ENCODE measurements around the gene TSPAN9. TPM values are rescaled to one million over a fixed set of nuclear protein-coding genes. Genes with fewer than 3 reads are reported as not detected.
A peak's percentile ranks its signal among the peaks of the same experiment; 100 is the strongest.

TSPAN9 gene
- total RNA-seq, 1 donor from 2014 or later, result 7.8 TPM

- peaks cover 18% of the 10 kb centered on the region for H3K27me3 Mint-ChIP-seq (ENCODE audit: insufficient read depth, low read depth)
Measured at GRCh38 chr12:3319723-3320492, 242.7 kb downstream of the TSPAN9 start.

DNA sequence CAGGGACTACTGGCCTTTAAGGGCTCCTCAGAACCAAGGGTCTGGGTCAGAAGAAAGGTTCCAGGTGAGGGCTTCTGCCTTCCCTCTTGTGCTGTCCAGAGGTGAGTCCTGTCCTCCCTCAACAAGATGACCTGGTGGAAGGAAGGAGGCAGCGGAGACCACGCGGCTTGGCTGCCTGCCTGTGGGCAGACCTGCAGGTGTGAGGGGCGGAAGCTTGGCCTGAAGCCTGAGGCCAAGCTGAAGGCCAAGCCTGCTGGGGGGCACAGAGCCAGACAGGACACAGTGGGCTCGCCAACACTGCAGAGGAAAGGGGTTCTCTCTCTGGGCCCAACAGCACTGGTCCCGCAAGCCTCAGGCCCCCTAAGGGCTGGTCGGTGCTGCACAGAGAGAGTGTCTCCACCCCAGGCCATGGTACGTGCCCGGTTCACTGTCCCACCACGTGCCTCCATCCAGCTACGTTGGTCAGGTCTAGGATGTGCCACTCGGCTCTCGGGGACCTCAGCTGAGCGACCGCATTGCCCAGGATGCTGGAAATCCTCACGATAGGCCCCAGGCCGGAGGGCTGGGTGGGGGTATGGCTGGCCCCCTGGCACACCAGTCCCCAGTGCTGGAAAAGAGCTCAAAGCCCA, 243.8 kb downstream of the TSPAN9 start:
- Mint-ChIP-seq H3K4me1 (peaks cover 5% of the 10 kb centered on the region), H3K4me3 (no peak overlapping the region), H3K27ac (peak overlapping the region; percentile 36), H3K27me3 (ENCODE audit: insufficient read depth, low read depth) (peaks cover 11% of the 10 kb centered on the region), H3K36me3 (no peaks in the 10 kb centered on the region), H3K9me3 (no peaks in the 10 kb centered on the region)
- no peak for DNase-seq (ENCODE audit: low spot score)
- no peaks in the 10 kb centered on the region for H3F3A ChIP-seq (ENCODE audit: low read depth)
- H3K9me3 ChIP-seq (ENCODE audit: low read depth), result no peaks in the 10 kb centered on the region
- H3K9ac ChIP-seq, result no peak overlapping the region
- peaks cover 4% of the 10 kb centered on the region for H3K4me1 ChIP-seq
- H2AFZ ChIP-seq (replicated peaks), result no peak overlapping the region
- no peak overlapping the region for H3K27ac ChIP-seq
- no peak overlapping the region for H3K4me2 ChIP-seq
- no peaks in the 10 kb centered on the region for H3K36me3 ChIP-seq
- H4K20me1 ChIP-seq (ENCODE audit: low read depth), result no peaks in the 10 kb centered on the region
- no peaks in the 10 kb centered on the region for H3K79me2 ChIP-seq (ENCODE audit: low read depth)
- H3K27me3 ChIP-seq, result no peaks in the 10 kb centered on the region
- TF ChIP-seq, protein P1, sequence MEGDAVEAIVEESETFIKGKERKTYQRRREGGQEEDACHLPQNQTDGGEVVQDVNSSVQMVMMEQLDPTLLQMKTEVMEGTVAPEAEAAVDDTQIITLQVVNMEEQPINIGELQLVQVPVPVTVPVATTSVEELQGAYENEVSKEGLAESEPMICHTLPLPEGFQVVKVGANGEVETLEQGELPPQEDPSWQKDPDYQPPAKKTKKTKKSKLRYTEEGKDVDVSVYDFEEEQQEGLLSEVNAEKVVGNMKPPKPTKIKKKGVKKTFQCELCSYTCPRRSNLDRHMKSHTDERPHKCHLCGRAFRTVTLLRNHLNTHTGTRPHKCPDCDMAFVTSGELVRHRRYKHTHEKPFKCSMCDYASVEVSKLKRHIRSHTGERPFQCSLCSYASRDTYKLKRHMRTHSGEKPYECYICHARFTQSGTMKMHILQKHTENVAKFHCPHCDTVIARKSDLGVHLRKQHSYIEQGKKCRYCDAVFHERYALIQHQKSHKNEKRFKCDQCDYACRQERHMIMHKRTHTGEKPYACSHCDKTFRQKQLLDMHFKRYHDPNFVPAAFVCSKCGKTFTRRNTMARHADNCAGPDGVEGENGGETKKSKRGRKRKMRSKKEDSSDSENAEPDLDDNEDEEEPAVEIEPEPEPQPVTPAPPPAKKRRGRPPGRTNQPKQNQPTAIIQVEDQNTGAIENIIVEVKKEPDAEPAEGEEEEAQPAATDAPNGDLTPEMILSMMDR (IDR thresholded peaks at IDR 0.05), result no peak
- no peak for TF ChIP-seq EZH2phosphoT487 (IDR thresholded peaks at IDR 0.05)
- H3K4me3 ChIP-seq, result no peak overlapping the region

More at GRCh38 chr12:3319723-3320492, 242.7 kb downstream of the TSPAN9 start:
- no peaks in the 10 kb centered on the region for H3K36me3 Mint-ChIP-seq
- H2AFZ ChIP-seq (replicated peaks), result no peak overlapping the region
- no peaks in the 10 kb centered on the region for H3K79me2 ChIP-seq (ENCODE audit: low read depth)
- no peaks in the 10 kb centered on the region for H3K4me1 ChIP-seq
- H3K4me3 ChIP-seq, result no peak overlapping the region
- TF ChIP-seq, protein P1 (IDR thresholded peaks at IDR 0.05), result peak; percentile 18
- TF ChIP-seq EZH2 (IDR thresholded peaks at IDR 0.05), result no peak
- TF ChIP-seq EZH2phosphoT487 (IDR thresholded peaks at IDR 0.05), result no peak
- H3K27ac Mint-ChIP-seq, result no peak overlapping the region
- DNase-seq (ENCODE audit: low spot score), result no peak
- H3K4me2 ChIP-seq, result no peak overlapping the region
- no peaks in the 10 kb centered on the region for H3K36me3 ChIP-seq
- no peaks in the 10 kb centered on the region for H3K9me3 ChIP-seq (ENCODE audit: low read depth)
- H3K4me1 Mint-ChIP-seq, result peaks cover 12% of the 10 kb centered on the region
- no peaks in the 10 kb centered on the region for H3K9me3 Mint-ChIP-seq
- H3K27ac ChIP-seq, result no peak overlapping the region
- H3F3A ChIP-seq (ENCODE audit: low read depth), result no peaks in the 10 kb centered on the region
- no peaks in the 10 kb centered on the region for H4K20me1 ChIP-seq (ENCODE audit: low read depth)
- no peak overlapping the region for H3K4me3 Mint-ChIP-seq
- no peak overlapping the region for H3K9ac ChIP-seq
- H3K27me3 ChIP-seq, result no peaks in the 10 kb centered on the region

- H3K9ac ChIP-seq, result no peak overlapping the region
- no peaks in the 10 kb centered on the region for H3K79me2 ChIP-seq (ENCODE audit: low read depth)
- no peak for DNase-seq (ENCODE audit: low spot score)
- no peak overlapping the region for H3K27ac ChIP-seq
- H3K36me3 ChIP-seq, result no peaks in the 10 kb centered on the region
- no peaks in the 10 kb centered on the region for H3K27me3 ChIP-seq
- Mint-ChIP-seq H3K27me3 (ENCODE audit: insufficient read depth, low read depth) (peaks cover 15% of the 10 kb centered on the region), H3K27ac (no peak overlapping the region), H3K9me3 (no peaks in the 10 kb centered on the region), H3K36me3 (no peaks in the 10 kb centered on the region), H3K4me3 (no peak overlapping the region), H3K4me1 (peaks cover 10% of the 10 kb centered on the region)
- H3F3A ChIP-seq (ENCODE audit: low read depth), result no peaks in the 10 kb centered on the region
- H4K20me1 ChIP-seq (ENCODE audit: low read depth), result no peaks in the 10 kb centered on the region
- no peaks in the 10 kb centered on the region for H3K9me3 ChIP-seq (ENCODE audit: low read depth)
- no peak overlapping the region for H3K4me2 ChIP-seq
- TF ChIP-seq, protein P1 (IDR thresholded peaks at IDR 0.05), result no peak
- no peak for TF ChIP-seq EZH2 (IDR thresholded peaks at IDR 0.05)
- no peak for TF ChIP-seq EZH2phosphoT487 (IDR thresholded peaks at IDR 0.05)
- no peak overlapping the region for H2AFZ ChIP-seq (replicated peaks)
- H3K4me1 ChIP-seq, result peaks cover 13% of the 10 kb centered on the region
- no peak overlapping the region for H3K4me3 ChIP-seq
Measured at GRCh38 chr12:3321881-3322280, 244.7 kb downstream of the TSPAN9 start.
